Gastrocnemius medialis (tissue), 4 donors: Measurements from ENCODE around the gene VAMP4.

Experiments used
- POLR2A ChIP-seq, 2 donors: fragments of 450-650 bp; IDR thresholded peaks; one replicate each; pipeline ENCODE4 v1.6.1; 2017; ENCODE audit warnings: antibody characterized with exemption in 2 of 2, mild to moderate bottlenecking in 2 of 2, moderate library complexity in 2 of 2
- TF ChIP-seq, protein P1 (sequence below), 5 experiments: fragments of 450-650 bp in 3 of 5; fragments of 200-600 bp in 2 of 5; sonication (generic) in 2 of 5; IDR thresholded peaks in 4 of 5; conservative IDR thresholded peaks in 1 of 5; 1 replicate in 4 of 5; 2 replicates in 1 of 5; pipeline ENCODE4 v1.5.1; 2016 to 2019; ENCODE audit warnings: antibody characterized with exemption in 5 of 5, mild to moderate bottlenecking in 3 of 5, moderate library complexity in 3 of 5

DNA sequence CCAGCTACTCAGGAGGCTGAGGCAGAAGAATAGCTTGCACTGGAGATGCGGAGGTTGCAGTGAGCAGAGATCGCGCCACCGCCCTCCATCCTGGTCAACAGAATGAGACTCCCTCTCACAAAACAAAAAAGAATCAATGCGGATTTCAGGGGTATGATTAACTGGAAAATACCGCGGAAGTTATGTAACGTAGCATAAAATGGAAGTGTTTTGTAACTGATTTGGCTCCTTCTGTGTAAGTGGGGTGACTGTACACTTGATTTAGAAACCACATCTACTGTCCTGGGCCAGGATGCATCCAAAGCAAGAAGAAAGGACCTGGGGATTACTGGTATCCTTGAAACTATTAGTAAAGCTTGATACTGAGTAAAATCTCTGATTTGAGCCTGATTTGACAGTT lies 3.1 kb upstream of the VAMP4 start:
- TF ChIP-seq, protein P1, sequence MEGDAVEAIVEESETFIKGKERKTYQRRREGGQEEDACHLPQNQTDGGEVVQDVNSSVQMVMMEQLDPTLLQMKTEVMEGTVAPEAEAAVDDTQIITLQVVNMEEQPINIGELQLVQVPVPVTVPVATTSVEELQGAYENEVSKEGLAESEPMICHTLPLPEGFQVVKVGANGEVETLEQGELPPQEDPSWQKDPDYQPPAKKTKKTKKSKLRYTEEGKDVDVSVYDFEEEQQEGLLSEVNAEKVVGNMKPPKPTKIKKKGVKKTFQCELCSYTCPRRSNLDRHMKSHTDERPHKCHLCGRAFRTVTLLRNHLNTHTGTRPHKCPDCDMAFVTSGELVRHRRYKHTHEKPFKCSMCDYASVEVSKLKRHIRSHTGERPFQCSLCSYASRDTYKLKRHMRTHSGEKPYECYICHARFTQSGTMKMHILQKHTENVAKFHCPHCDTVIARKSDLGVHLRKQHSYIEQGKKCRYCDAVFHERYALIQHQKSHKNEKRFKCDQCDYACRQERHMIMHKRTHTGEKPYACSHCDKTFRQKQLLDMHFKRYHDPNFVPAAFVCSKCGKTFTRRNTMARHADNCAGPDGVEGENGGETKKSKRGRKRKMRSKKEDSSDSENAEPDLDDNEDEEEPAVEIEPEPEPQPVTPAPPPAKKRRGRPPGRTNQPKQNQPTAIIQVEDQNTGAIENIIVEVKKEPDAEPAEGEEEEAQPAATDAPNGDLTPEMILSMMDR (IDR thresholded peaks at IDR 0.05 in 4 of 5, conservative IDR thresholded peaks at IDR 0.05 in 1 of 5): no peak
- no peak for TF ChIP-seq POLR2A (IDR thresholded peaks at IDR 0.05)
